ENCODE data around the gene SETD7.

Gene SETD7

DNA sequence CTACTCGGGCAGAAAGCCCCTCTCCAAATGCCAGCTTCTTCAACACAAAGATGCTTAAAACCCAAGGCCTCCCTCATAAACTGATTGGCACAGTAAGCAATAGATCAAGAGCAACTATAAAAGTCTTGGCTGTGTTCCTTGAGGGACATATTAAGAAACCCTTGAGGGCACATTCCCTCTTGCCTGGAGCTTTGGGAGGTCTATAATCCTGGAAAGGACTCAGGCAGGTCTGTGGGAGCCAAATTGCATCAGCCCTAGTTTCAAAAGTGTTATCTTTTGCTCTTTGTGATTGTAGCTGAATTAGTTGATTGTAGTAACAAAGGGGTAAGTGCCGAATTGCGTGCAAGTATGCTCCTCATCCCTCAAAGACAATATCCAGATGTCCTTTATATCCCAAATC lies 18.6 kb upstream of the SETD7 start:
- DNase-seq (ENCODE audit: low read depth): no peak

DNA sequence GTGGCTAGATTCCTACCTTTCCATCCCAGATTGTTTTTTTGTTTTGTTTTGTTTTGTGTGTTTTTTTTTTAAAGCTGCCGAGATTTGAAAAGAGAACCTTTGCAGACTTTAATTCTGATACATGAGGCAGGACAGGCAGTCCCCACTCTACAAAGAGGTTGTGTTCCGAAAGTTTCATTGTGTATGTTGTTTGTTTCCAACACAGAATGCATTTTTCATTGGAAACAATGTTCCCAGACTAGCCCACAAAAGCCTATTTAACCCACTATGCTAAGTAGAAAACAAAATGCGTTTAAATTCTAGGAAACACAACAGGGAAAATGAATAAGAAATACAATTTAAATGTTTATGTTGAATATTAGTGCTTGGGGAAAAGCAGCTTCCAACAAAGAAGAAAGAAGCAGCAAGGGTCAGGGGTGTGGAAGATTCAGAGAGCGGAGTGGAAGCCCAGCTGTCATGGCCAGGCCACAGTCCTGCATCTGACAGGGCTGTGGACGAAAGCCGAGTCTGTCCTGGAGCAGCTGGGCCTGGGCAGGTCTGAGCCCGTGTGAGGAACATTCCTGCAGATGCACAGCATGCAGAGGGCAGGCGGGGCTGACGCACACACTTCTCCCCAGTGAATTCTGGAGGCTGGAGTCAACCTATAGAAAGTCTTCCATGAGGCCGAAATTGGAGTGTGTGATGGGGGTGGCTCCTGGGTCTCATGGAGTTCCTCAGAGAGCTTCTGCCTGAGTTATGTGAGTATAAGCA lies 12.4 kb upstream of the SETD7 start:
- no peak for DNase-seq (ENCODE audit: low read depth)

GRCh38 chr4:139567159-139567870 lies 11.3 kb upstream of the SETD7 start:
- DNase-seq (ENCODE audit: low read depth): no peak

DNA sequence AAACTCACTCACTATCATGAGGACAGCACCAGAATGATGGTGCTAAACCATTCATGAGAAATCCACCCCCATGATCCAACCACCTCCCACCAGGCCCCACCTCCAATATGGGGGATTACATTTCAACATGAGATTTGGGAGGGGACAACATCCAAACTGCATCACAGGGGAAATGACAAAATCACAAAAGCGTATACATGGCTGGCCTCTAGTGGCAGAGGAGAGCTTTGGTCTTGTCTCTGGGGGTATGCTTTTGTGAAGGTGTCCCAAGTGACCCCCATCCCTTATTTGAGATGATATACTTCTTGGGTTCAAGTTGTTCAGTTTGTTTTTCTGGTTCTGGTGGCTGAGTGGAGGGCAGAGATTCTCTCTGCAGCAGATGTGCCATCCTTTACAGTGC lies 8.5 kb upstream of the SETD7 start:
- DNase-seq (ENCODE audit: low read depth): no peak

DNA sequence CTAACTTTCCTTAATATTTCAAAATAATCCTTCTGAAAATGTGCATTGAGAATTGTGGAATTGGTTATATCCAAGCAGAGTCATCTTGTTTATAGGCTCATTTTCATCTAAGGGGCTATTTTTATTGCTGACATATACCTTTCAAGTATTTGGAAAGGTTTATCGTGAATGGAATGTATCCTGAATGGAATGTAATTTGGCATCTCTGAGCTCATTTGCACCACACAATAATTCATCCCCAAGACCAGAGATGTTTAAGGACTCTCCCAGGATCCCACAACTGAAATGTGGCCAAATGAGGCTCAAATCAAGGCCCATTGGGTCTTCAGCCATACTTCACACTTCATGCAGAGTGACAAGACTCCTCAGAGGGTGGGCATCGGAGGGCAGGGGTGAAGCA lies 7.5 kb upstream of the SETD7 start:
- no peak for DNase-seq (ENCODE audit: low read depth)

- no peak for DNase-seq (ENCODE audit: low read depth)
Observed at GRCh38 chr4:139562839-139563238, 6.8 kb upstream of the SETD7 start.

DNA sequence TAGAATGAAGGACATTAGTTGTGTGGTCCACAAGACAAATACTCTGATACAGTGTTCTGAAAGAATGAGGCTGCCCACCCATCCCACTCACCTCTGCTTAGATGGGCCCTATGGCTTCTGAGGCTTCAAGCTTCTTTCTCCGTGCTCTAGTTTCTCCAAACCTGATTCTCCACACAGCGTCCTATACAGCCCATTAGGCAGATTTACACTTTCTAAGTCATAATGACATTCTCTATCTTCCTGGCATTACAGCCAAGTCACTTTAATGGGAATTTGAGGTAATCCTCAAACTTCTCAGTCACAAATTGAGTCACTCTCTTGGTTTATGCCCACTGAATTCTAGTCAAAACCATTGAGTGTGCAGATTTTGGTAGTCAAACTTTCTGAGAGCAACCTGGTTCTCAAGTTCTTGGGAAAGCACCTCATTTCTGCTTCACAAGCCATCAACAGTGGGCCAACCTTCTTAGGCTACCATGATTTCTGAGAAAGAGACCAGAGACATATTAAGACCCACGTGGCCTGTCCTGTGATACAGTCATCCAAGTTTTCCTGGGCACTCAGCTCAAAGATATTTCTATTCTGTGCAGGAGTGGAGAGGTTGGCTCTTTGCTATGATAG lies 6.2 kb upstream of the SETD7 start:
- DNase-seq (ENCODE audit: low read depth): no peak

DNA sequence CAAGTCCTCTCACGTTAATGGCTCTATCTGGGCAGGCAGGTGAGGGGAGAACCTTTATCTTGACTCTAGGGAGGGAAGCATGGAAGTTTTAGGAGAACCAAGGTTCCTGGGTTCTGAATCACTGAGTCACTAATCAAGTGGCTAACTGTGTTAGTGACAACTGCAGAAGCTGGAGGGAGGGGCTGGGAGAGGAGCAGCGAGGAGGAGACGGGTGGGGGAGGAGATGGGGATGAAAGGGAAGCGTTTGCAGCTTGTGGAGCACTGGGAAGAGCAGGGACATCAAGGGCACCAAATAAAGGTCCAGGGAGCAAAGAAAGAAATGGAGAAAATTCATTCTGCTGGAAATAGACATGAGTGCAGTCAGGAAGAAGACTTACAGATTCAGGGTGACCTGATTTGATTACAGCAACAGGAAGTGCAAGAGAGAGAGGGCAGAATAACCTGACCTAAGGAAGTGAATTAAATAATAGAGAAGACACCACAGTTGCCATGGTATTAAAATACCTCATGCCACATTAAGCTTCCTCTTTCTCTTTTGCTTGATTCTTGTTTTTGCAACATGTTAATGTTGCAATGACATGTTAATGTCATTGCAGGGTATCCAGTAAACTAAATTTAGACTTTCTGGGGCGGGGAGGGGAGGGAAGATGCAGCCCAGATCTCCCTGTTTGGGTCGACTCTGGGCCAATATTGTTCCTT lies 4.5 kb upstream of the SETD7 start:
- no peak for DNase-seq (ENCODE audit: low read depth)

- DNase-seq (ENCODE audit: low read depth): no peak
Observed at GRCh38 chr4:139559687-139560086, 3.7 kb upstream of the SETD7 start.

GRCh38 chr4:139559089-139559479 lies 3.1 kb upstream of the SETD7 start:
- no peak for DNase-seq (ENCODE audit: low read depth)

DNA sequence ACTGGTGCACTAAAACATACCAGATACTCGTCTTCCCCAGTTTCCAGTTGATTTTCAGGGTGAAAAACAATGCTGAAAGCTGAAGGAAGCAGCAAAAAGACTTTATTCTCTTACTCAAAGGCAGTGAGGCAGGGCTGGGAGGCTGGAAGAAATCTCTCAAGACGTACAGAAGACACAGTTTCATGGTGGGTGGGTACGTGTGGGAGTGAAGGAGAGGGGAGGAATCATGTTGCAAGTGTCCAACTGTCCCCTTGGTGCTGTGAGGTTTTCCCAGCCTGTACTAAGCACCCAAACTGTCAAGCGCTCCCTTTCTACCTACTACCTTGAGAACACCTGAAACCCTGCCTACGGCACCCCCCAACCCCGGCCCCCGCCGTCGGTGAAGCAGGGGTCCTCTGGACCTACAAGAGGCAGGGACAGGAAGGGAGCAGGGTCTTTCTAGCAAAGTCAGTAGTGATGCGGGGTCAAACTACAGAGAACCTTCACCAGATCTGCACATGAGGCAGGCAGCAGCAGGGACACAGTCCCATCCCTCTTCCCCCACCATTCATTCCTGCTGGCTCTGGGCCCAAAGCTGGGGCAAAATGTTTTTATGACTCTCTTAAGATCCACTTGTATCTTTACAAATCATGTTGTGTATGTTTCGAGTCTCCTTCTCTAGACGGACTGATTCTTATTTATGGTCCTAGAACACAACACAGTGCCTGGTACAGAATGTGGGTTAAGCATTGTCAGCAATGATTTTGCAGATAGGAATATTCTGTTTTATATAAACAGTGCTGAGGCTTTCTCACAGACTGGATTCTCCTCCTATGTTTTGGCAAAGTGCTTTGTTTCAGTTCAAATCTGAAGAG lies 2.4 kb upstream of the SETD7 start:
- DNase-seq (ENCODE audit: low read depth): no peak

DNA sequence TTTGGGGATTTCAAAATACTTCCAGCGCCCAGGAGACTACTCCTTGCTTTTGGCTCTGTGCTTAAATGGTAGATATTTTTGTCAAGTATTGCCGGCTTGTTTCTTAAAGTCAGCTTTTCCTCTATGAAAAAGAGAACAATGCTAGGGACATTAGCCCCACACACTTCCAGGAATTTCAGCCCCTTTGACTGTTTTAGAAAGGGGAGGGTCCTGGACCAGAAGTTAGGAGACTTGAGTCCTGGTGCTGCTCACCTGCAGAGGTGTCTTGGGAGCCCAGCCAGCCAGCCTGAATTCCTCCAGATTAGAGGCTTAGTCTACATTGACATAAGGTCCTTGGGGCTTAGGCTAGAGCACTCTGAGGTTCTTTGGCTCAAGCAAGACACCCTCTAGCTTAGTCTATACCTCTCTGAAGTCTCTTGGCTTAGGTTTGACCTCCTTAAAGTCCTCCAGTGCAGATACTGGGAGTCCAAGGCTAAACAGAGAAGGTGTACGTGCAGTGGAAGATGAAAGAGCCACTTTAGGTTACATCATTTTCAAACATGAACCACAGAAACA lies 1.6 kb upstream of the SETD7 start:
- DNase-seq (ENCODE audit: low read depth): no peak

DNA sequence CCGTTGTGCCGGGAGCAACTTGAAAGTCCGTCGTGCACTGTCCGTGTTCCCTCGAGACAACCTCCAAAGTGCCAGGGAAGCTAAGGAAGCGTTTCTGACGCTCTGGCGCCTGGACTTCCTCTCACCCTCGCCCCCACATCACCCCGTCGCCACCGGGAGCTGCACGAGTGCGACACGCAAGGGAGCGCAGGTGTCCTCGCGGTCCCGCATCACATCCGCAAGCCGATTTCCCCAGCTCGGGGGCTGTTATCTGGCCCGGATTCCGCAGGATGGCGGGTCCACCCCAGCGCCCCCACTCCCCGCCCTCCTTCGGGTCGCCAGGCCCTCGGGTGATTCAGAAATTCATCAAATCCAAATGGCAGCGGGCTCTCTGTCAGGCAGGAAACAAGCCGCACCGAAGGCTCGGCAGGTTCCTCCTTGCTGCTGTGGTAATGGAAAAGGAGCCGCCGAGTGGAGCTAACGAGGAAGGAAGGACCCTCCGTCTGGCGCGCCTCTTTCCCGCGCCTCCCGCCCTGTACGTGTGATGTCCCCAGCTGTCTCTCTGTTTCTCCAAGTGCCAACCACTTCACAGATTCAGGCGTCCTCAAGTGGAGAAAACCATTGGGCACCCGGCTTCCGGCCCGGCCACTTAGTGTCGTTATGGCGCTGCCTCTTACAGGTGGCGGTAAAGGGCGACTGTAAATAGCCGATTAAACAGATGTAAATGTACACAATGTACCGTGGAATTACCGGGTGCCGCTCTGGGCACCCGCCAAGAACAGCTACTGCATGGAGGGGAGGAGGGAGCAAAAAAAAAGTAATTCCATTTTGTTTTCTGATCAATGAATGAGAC lies 921 bp upstream of the SETD7 start:
- DNase-seq (ENCODE audit: low read depth): no peak

DNA sequence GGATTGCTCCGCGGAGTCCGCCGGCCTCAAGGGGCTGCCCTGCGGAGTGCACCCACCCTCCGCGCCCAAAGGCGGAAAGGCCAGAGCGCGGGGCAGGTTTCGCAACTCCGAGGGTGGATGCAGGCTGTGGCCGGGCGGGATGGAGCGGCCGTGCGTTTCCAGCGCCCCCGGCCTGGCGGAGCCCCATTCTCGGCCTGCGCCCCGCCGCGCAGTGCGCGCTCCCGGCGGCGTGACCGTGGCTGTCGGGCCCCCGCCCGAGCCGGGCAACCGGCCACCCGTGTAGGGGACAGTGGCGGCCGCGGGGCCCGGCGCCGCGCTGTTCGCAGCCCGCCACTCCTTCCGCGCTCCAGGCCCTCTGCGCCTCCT lies 331 bp downstream of the SETD7 start:
- no peak for DNase-seq (ENCODE audit: low read depth)

- peak; percentile 68 for DNase-seq (ENCODE audit: low read depth)
Observed at GRCh38 chr4:139554893-139555704, 920 bp downstream of the SETD7 start.

GRCh38 chr4:139554642-139554892 lies 1.5 kb downstream of the SETD7 start:
- no peak for DNase-seq (ENCODE audit: low read depth)

DNA sequence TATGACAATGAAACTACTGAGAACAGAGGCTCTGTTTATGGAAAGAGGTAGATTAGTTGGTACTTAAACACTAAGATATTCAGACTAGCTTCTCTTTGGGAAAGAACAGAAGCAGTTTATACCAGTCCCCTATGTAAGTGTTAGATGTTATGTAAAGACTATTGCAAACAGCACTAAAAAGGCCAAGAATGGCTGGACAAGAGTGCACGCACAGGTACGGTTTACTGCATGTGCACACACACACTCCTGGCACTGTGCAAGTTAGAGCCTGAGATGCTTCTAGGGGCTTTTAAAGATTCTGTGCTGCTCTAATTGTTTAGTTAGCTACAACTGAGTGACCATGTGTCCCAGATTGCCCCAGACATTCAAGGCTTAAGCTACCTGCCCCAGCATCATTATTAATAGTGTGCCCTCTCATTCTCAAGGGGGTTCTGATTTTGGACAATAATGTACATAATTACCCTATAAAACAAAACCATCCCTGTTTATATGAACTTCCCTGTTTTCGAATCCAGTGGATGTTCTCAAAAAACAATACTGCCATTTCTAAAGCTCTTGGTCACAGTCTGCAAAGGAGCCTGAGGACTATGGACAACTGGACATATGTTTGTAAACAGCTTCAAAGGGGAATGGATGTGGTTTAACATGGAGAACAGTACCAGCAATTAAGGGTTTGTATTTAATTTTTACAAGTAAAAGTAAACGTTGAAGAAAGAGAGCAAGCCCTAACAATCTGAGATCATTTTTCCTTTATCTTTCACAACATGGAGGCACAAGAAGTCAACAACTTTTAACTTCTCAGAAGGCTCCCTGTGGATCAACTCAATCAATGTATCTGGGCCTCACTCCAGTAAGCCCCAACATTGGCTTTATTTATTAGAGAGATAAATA lies 2.0 kb downstream of the SETD7 start:
- DNase-seq (ENCODE audit: low read depth): no peak

GRCh38 chr4:139552517-139553307 lies 3.3 kb downstream of the SETD7 start:
- no peak for DNase-seq (ENCODE audit: low read depth)
